Measurements from ENCODE around the gene PPP1R12A. TPM values are rescaled to one million over a fixed set of nuclear protein-coding genes. Genes with fewer than 3 reads are reported as not detected.

PPP1R12A gene
- total and polyA plus RNA-seq, 4 donors, result 13.2 to 250 (median 38.2) TPM

GRCh38 chr12:79778802-79779448 lies 156.0 kb downstream of the PPP1R12A start:
- H3K27me3 ChIP-seq (ENCODE audit: control insufficient read depth in 3 of 3, insufficient read depth in 3 of 3, low read length in 2 of 3), result no peaks in the 10 kb centered on the region
- no peak overlapping the region for H3K4me3 ChIP-seq
- DNase-seq (peak in 2 of 3 donors; percentile 64 to 65), ATAC-seq (ENCODE audit: insufficient read depth, low FRiP score) (no peak)
- H3K9ac ChIP-seq (ENCODE audit: insufficient read depth in 1 of 2, low read length in 2 of 2), result peak overlapping the region in 1 of 2 donors; percentile 52
- TF ChIP-seq, protein P1, sequence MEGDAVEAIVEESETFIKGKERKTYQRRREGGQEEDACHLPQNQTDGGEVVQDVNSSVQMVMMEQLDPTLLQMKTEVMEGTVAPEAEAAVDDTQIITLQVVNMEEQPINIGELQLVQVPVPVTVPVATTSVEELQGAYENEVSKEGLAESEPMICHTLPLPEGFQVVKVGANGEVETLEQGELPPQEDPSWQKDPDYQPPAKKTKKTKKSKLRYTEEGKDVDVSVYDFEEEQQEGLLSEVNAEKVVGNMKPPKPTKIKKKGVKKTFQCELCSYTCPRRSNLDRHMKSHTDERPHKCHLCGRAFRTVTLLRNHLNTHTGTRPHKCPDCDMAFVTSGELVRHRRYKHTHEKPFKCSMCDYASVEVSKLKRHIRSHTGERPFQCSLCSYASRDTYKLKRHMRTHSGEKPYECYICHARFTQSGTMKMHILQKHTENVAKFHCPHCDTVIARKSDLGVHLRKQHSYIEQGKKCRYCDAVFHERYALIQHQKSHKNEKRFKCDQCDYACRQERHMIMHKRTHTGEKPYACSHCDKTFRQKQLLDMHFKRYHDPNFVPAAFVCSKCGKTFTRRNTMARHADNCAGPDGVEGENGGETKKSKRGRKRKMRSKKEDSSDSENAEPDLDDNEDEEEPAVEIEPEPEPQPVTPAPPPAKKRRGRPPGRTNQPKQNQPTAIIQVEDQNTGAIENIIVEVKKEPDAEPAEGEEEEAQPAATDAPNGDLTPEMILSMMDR (IDR thresholded peaks at IDR 0.05; ENCODE audit: control extremely low read depth, extremely low read depth), result no peak
- H3K9me3 ChIP-seq (ENCODE audit: control insufficient read depth in 4 of 4, insufficient read depth in 3 of 4, low read length in 3 of 4), result no peaks in the 10 kb centered on the region
- peaks cover 0 to 32% (median 4%) of the 10 kb centered on the region in 5 donors for H3K4me1 ChIP-seq (ENCODE audit: control insufficient read depth in 5 of 5, insufficient read depth in 5 of 5, low read length in 5 of 5)
- H3K27ac ChIP-seq (ENCODE audit: low read depth in 1 of 2, low read length in 1 of 2), result no peak overlapping the region
- 73 to 82% methylated on average over 3 of the region's 3 CpGs for WGBS, 2 donors
- peaks cover 0 to 10% (median 7%) of the 10 kb centered on the region in 4 donors for H3K36me3 ChIP-seq (ENCODE audit: control insufficient read depth in 4 of 4, insufficient read depth in 4 of 4, low read length in 4 of 4)

DNA sequence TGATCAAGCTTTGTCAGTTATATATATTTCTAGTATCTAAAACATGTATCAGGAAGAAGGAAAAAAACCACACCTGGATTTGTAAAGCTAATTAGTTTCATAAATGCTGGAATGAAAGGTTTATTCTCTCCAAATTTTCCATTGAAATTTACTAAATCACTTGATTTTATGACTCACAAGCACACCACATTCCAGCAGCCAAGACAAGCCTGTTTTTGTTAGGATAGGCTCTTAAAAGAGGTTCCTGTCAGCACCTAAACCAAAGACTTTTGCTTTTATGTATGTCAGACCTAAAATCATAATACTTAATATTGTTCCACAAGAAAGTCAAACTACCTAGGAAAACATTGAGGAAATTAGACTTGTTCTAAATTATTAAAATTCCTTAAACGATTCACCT lies 158.8 kb downstream of the PPP1R12A start:
- H3K27ac ChIP-seq (ENCODE audit: low read depth in 1 of 2, low read length in 1 of 2), result no peak overlapping the region
- peaks cover 0 to 12% (median 4%) of the 10 kb centered on the region in 4 donors for H3K36me3 ChIP-seq (ENCODE audit: control insufficient read depth in 4 of 4, insufficient read depth in 4 of 4, low read length in 4 of 4)
- no peaks in the 10 kb centered on the region for H3K9me3 ChIP-seq (ENCODE audit: control insufficient read depth in 4 of 4, insufficient read depth in 3 of 4, low read length in 3 of 4)
- TF ChIP-seq, protein P1 (IDR thresholded peaks at IDR 0.05; ENCODE audit: control extremely low read depth, extremely low read depth), result no peak
- DNase-seq (no peak), ATAC-seq (ENCODE audit: insufficient read depth, low FRiP score) (no peak)
- 64 to 83% methylated on average over 1 of the region's 1 CpG for WGBS, 2 donors
- H3K4me3 ChIP-seq, result no peak overlapping the region
- peaks cover 0 to 29% (median 0%) of the 10 kb centered on the region in 5 donors for H3K4me1 ChIP-seq (ENCODE audit: control insufficient read depth in 5 of 5, insufficient read depth in 5 of 5, low read length in 5 of 5)
- no peak overlapping the region for H3K9ac ChIP-seq (ENCODE audit: insufficient read depth in 1 of 2, low read length in 2 of 2)
- H3K27me3 ChIP-seq (ENCODE audit: control insufficient read depth in 3 of 3, insufficient read depth in 3 of 3, low read length in 2 of 3), result no peaks in the 10 kb centered on the region

- Histone ChIP-seq H3K4me1 (ENCODE audit: control insufficient read depth in 5 of 5, insufficient read depth in 5 of 5, low read length in 5 of 5) (peaks cover 0 to 29% (median 0%) of the 10 kb centered on the region in 5 donors), H3K9me3 (ENCODE audit: control insufficient read depth in 4 of 4, insufficient read depth in 3 of 4, low read length in 3 of 4) (no peaks in the 10 kb centered on the region), H3K9ac (ENCODE audit: insufficient read depth in 1 of 2, low read length in 2 of 2) (no peak overlapping the region), H3K36me3 (ENCODE audit: control insufficient read depth in 4 of 4, insufficient read depth in 4 of 4, low read length in 4 of 4) (peaks cover 0 to 12% (median 4%) of the 10 kb centered on the region in 4 donors), H3K27ac (ENCODE audit: low read depth in 1 of 2, low read length in 1 of 2) (no peak overlapping the region), H3K4me3 (no peak overlapping the region), H3K27me3 (ENCODE audit: control insufficient read depth in 3 of 3, insufficient read depth in 3 of 3, low read length in 2 of 3) (no peaks in the 10 kb centered on the region)
- DNase-seq (peak in 2 of 3 donors; percentile 67 to 72), ATAC-seq (ENCODE audit: insufficient read depth, low FRiP score) (no peak)
- TF ChIP-seq, protein P1 (IDR thresholded peaks at IDR 0.05; ENCODE audit: control extremely low read depth, extremely low read depth), result no peak
- WGBS, 2 donors, result 77 to 86% methylated on average over 3 of the region's 3 CpGs
Observed at GRCh38 chr12:79775355-79776027, 159.4 kb downstream of the PPP1R12A start.
